ENCODE results near the gene NFYB. TPM values are rescaled to one million over a fixed set of nuclear protein-coding genes. Genes with fewer than 3 reads are reported as not detected.
"Not testable (repeated sequence)": the region's sequence is repeated elsewhere in the genome, so short reads cannot be mapped to it uniquely, and the experiment has no call there.

Gene NFYB
- total RNA-seq, 4 donors from 2014 or later: 41.6 to 61.4 (median 46.3) TPM

DNA sequence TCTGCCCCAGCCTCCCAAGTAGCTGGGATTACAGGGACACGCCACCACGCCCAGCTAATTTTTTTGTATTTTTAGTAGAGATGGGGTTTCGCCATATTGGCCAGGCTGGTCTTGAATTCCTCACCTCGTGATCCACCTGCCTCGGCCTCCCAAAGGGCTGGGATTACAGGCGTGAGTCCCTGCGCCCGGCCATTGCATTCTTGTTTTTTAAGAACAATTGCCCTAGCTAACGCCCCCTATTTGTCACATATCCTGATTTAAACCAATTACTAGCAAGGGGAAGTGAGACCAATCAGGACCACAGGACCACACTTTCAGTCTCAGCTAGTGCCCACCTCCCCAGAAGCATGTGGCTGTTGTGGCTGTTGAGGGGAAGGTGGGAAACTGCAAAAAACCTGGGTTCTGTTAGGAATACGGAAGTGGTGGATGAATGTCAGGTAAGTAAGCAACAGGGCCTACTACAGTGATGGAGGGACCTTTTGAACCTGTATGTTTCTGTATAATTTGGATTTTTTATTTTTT is 37.8 kb upstream of the NFYB start:
- TF ChIP-seq, protein P1, sequence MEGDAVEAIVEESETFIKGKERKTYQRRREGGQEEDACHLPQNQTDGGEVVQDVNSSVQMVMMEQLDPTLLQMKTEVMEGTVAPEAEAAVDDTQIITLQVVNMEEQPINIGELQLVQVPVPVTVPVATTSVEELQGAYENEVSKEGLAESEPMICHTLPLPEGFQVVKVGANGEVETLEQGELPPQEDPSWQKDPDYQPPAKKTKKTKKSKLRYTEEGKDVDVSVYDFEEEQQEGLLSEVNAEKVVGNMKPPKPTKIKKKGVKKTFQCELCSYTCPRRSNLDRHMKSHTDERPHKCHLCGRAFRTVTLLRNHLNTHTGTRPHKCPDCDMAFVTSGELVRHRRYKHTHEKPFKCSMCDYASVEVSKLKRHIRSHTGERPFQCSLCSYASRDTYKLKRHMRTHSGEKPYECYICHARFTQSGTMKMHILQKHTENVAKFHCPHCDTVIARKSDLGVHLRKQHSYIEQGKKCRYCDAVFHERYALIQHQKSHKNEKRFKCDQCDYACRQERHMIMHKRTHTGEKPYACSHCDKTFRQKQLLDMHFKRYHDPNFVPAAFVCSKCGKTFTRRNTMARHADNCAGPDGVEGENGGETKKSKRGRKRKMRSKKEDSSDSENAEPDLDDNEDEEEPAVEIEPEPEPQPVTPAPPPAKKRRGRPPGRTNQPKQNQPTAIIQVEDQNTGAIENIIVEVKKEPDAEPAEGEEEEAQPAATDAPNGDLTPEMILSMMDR (IDR thresholded peaks at IDR 0.05): no peak
- TF ChIP-seq POLR2A (IDR thresholded peaks at IDR 0.05): no peak
- TF ChIP-seq EP300 (IDR thresholded peaks at IDR 0.05): no peak
- H3K27me3 ChIP-seq: no peaks in the 10 kb centered on the region
- H3K4me1 ChIP-seq: peaks cover 0 to 22% (median 4%) of the 10 kb centered on the region in 4 donors
- H3K9me3 ChIP-seq: no peaks in the 10 kb centered on the region
- H3K4me3 ChIP-seq: no peak overlapping the region
- WGBS, 2 donors: 83 to 84% methylated on average over 10 of the region's 10 CpGs
- no peak overlapping the region for H3K27ac ChIP-seq
- H3K36me3 ChIP-seq: no peaks in the 10 kb centered on the region
- DNase-seq (ENCODE audit: low spot score in 2 of 2): no peak

DNA sequence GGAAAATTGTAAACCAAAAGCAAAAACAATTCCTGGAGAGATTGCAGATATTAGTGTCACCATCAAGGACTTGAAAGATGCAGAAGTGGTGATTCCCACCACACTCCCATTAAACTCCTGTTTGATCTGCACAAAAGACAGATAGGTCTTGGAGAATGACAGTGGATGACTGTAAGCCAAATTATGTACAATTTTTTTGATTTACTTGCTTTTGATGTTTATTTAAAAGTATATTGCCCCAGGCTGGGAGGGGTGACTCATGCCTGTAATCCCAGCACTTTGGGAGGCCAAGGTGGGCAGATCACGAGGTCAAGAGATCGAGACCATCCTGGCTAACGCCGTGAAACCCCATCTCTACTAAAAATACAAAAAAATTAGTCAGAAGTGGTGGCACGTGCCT is 35.8 kb upstream of the NFYB start:
- H3K4me3 ChIP-seq; H3K27ac ChIP-seq; H3K36me3 ChIP-seq; H3K9me3 ChIP-seq; H3K27me3 ChIP-seq; DNase-seq (ENCODE audit: low spot score in 2 of 2): not testable (repeated sequence)
- H3K4me1 ChIP-seq: peaks cover 0 to 15% (median 4%) of the 10 kb centered on the region in 4 donors
- 92 to 93% methylated on average over 5 of the region's 5 CpGs for WGBS, 2 donors

DNA sequence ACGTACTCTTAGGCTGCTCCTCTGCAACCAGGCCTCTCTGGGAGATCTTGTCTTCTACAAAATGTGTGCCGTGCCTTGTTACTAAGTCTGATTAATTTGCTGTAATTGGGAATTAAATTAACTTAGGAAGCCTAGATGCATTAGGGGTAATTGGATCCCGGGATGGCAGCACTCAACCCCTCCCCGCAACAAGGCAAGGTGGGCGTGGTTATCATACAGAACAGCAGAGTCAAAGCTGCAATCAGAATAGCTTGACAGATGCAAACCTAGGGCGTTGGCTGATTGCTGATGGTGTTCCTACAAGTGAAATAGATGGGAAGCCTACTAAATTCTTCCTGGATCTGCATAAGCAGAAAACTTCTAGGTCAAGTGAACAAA is 34.5 kb upstream of the NFYB start:
- no peak for DNase-seq (ENCODE audit: low spot score in 2 of 2)
- TF ChIP-seq POLR2A (IDR thresholded peaks at IDR 0.05) (no peak), EP300 (IDR thresholded peaks at IDR 0.05) (no peak)
- TF ChIP-seq, protein P1 (IDR thresholded peaks at IDR 0.05): no peak
- no peaks in the 10 kb centered on the region for H3K36me3 ChIP-seq
- H3K4me1 ChIP-seq: peaks cover 0 to 2% (median under 1%) of the 10 kb centered on the region in 4 donors
- H3K27me3 ChIP-seq: no peaks in the 10 kb centered on the region
- no peak overlapping the region for H3K27ac ChIP-seq
- no peak overlapping the region for H3K4me3 ChIP-seq
- H3K9me3 ChIP-seq: no peaks in the 10 kb centered on the region
- whole genome bisulfite sequencing, 2 donors: 91 to 95% methylated on average over 6 of the region's 6 CpGs

DNA sequence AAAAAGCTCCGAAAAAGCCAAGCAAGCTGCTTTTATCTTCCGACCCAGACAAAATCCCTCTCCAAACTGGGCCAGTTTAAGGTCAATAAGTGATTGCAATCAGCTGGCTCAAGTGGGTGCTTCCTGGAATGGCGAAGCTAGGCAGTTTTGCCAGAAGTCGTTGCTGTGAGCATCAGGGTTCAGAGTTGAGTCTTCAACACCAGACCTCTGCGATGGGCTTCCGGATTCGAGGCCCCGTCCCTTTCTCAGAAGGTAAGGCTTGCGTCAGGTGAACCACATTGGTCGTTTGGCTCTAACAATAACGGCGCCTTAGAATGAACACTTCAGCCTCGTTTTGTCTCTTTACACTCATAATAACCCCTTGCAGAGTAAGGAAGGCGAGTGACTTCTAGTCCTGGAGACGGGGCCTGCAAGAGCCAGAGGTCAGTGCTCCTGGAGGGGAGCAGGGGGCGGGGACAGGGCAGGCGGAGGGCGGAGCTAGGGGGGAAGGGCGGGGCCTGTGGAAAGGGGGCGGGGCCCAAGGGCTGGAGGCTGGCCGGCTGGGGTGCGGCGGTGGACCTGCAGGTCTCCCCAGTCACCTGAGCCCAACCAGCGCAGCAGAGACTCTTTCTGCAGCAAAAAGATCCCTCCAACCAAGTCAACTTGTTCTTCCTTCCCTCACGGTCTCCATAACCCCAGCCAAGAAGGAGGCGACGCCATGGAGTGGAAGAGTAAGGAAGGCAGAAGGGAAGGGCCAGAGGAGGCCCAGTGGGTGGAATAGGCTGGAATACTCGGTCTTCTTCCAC is 34.0 kb upstream of the NFYB start:
- WGBS, 2 donors: 81 to 87% methylated on average over 28 of the region's 28 CpGs
- Histone ChIP-seq H3K9me3 (no peaks in the 10 kb centered on the region), H3K4me3 (no peak overlapping the region), H3K27me3 (no peaks in the 10 kb centered on the region), H3K36me3 (no peaks in the 10 kb centered on the region), H3K4me1 (no peaks in the 10 kb centered on the region), H3K27ac (no peak overlapping the region)
- no peak for TF ChIP-seq POLR2A (IDR thresholded peaks at IDR 0.05)
- TF ChIP-seq, protein P1 (IDR thresholded peaks at IDR 0.05): no peak
- no peak for TF ChIP-seq EP300 (IDR thresholded peaks at IDR 0.05)
- DNase-seq (ENCODE audit: low spot score in 2 of 2): no peak

DNA sequence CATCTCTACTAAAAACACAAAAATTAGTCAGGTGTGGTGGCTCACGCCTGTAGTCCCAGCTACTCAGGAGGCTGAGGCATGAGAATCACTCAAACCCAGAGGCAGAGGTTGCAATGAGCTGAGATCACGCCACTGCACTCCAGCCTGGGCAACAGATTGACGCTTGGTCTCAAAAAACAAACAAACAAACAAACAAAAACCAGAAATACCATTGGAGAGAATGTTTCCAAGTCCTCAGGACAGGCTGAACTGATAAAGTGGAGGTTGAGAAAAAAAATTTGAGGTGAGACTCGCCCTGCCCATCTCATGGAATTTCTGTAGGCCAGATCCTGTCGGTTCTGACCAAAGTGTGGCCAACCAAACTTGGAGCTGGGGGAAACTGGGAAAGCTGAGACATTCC is 30.6 kb upstream of the NFYB start:
- WGBS, 2 donors: 90 to 96% methylated on average over 5 of the region's 5 CpGs
- DNase-seq (ENCODE audit: low spot score in 2 of 2): no peak
- TF ChIP-seq, protein P1 (IDR thresholded peaks at IDR 0.05): no peak
- no peak for TF ChIP-seq EP300 (IDR thresholded peaks at IDR 0.05)
- TF ChIP-seq POLR2A (IDR thresholded peaks at IDR 0.05): no peak
- H3K27ac ChIP-seq: no peak overlapping the region
- H3K27me3 ChIP-seq: no peaks in the 10 kb centered on the region
- no peaks in the 10 kb centered on the region for H3K9me3 ChIP-seq
- no peaks in the 10 kb centered on the region for H3K4me1 ChIP-seq
- H3K36me3 ChIP-seq: no peaks in the 10 kb centered on the region
- no peak overlapping the region for H3K4me3 ChIP-seq

Measured in tibial nerve (tissue), 4 donors.